WERI-Rb-1 (cell line): ENCODE data around the gene WNK1.

ENCODE experiments used
- DNase-seq: peaks from one replicate; pipeline ENCODE4 v3.0.0-alpha.2; 2020
- H3K27ac ChIP-seq: fragments of 250-450 bp; sonication (Bioruptor Pico); 2 replicates; pipeline ENCODE4 v1.5.1; 2020; ENCODE audit warnings: mild to moderate bottlenecking, moderate library complexity
- H3K27me3 ChIP-seq: fragments of 250-450 bp; sonication (Bioruptor Pico); 2 replicates; pipeline ENCODE4 v1.5.1; 2021; ENCODE audit warnings: mild to moderate bottlenecking, low read depth, moderate library complexity; ENCODE audit not compliant: insufficient read depth, severe bottlenecking
- H3K36me3 ChIP-seq: fragments of 250-450 bp; sonication (Bioruptor Pico); 2 replicates; pipeline ENCODE4 v1.5.1; 2020; ENCODE audit warnings: mild to moderate bottlenecking, moderate library complexity
- H3K4me3 ChIP-seq: 2 replicates; pipeline ENCODE4 v1.5.1; 2011; ENCODE audit warnings: low read depth, mild to moderate bottlenecking, control low read depth, low read length
- H3K9me3 ChIP-seq: fragments of 250-450 bp; sonication (Bioruptor Pico); 2 replicates; pipeline ENCODE4 v1.5.1; 2021; ENCODE audit warnings: mild to moderate bottlenecking, moderate library complexity; ENCODE audit not compliant: severe bottlenecking
- CTCF ChIP-seq: IDR thresholded peaks from 2 replicates; pipeline ENCODE4 v1.5.1; 2011; ENCODE audit warnings: low read depth, mild to moderate bottlenecking, control low read depth, inconsistent platforms, low read length

Gene WNK1

GRCh38 chr12:954741-955140 is 202.4 kb downstream of the WNK1 start:
- Histone ChIP-seq H3K4me3 (no peak overlapping the region), H3K36me3 (no peaks in the 10 kb centered on the region), H3K27ac (no peak overlapping the region), H3K9me3 (no peaks in the 10 kb centered on the region), H3K27me3 (no peaks in the 10 kb centered on the region)
- TF ChIP-seq CTCF: no peak
- DNase-seq: no peak

- Histone ChIP-seq H3K4me3 (no peak overlapping the region), H3K9me3 (no peaks in the 10 kb centered on the region), H3K27ac (no peak overlapping the region), H3K36me3 (no peaks in the 10 kb centered on the region), H3K27me3 (no peaks in the 10 kb centered on the region)
- no peak for DNase-seq
- no peak for TF ChIP-seq CTCF
These were observed 203.6 kb downstream of the WNK1 start for GRCh38 chr12:955939-956338.

DNA sequence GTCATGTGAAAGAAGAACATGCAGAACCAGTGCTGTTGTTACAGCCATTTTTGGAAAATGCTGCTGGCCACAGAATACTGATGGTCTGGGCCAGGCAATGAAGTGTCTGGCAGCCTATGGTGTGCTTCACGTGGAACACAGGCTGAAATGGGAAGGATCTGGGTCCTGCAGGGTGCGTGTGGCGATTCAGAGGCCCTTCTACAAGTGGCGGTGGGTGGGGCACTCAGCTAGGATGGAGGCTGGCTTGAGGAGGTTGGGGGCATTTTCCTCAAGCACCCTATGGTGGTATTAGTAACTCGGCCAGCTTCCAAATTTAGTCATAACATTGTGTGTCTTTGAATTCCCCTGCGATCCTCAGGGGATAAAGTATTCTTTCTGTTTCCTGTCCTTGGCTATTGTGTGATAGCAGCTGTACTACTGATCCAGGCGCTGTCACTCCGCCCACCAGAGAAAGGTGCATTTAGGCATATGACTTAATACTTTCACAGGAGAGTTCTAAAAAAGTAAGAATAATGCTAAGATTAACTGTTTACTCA is 206.3 kb downstream of the WNK1 start:
- Histone ChIP-seq H3K9me3 (no peaks in the 10 kb centered on the region), H3K27ac (no peak overlapping the region), H3K4me3 (no peak overlapping the region), H3K27me3 (no peaks in the 10 kb centered on the region), H3K36me3 (no peaks in the 10 kb centered on the region)
- no peak for TF ChIP-seq CTCF
- no peak for DNase-seq
